GM21515 (cell line): Measurements from ENCODE around the gene DLX4.

ENCODE experiments used
- ATAC-seq: cut with Tn5 transposase; IDR thresholded peaks from one replicate; pipeline ENCODE4 v1.9.1; 2021; ENCODE audit not compliant: unreplicated experiment

DLX4 gene

DNA sequence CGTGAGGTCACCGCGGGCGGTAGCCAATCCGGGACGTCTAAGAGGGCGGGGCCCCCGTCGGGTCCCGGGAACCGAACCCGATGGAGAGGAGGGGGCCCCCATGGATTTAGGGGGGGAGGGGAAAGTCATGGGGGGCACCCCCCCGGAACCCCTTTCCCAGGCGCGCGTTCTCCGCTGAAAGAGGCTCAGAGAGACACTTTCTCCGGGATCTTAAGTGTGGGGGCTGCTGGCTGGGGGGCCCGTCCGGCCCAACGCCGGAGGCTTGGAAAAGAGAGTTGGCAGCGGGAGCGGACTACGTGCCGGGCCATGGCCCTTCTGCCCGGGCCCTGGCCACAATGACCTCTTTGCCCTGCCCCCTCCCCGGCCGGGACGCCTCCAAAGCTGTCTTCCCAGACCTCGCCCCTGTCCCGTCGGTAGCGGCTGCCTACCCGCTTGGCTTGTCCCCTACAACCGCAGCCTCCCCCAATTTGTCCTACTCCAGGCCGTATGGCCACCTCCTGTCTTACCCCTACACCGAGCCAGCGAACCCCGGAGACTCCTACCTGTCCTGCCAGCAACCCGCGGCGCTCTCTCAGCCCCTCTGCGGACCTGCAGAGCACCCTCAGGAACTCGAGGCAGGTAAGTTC is at the start of gene DLX4:
DLX4 (plus strand) TSS at position 57 of the 626 bp plus-strand sequence; CDS start at position 336, 279 bp downstream.
- no peak for ATAC-seq

- no peak for ATAC-seq
Observed at GRCh38 chr17:49920030-49920769, 48.8 kb upstream of the DLX4 start.

DNA sequence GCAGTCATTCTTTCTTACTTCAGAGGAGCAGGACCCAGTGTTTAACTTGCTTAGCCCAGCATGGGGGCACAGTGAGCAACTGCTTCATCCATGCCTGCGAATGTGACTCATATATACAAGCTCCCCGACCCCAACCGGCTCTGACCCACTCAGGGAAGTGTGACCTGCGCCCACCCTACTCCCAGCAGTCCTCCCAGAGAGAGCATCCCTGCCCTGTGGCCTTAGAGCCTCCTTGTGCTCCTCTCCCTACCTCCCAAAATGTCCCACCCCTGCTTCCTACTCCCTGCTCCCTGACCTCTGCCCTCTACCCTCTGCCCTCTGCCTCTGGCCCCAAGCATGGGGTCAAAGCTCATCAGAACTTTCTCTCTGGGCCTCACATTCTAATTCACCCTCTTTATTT is 46.9 kb upstream of the DLX4 start:
- ATAC-seq = no peak

DNA sequence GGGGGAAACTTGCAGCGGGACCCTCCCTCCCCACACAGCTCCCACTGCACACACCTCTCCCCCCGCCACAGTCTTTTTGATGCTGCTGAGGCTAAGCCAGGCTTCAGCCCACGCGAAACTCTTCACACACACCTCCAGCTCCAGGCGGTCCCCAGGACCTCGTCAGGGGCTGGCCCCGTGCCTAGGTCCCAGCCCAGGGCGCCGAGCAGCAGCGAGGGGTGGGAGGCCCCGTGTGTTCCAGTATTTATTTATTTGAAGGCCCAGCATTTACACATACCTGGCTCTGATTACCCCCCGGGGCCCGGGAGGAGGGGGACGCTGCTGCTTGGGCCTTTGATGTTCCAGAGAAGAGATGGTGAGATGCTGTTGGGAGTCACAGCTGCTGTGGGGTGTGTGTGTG is 44.9 kb upstream of the DLX4 start:
- ATAC-seq = no peak

DNA sequence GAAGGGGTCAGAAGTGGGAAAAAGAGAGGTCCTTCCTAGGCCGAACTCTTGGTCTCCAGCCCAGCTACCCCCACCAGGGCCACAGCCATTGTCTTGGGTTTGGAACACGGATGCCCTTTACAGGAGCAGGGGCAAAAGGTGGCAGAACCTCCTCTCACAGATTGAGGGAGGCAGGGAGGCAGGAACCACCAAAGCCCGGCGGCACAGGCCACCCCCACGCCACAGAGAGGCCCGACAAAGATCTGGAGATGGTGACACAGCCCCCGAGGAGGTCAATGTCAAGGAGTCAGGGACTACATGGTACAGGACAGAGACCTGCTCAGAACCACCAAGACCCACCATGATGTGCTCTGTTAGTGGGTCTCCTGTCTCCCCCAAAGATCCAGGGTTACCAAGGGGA is 44.4 kb upstream of the DLX4 start:
- no peak for ATAC-seq

DNA sequence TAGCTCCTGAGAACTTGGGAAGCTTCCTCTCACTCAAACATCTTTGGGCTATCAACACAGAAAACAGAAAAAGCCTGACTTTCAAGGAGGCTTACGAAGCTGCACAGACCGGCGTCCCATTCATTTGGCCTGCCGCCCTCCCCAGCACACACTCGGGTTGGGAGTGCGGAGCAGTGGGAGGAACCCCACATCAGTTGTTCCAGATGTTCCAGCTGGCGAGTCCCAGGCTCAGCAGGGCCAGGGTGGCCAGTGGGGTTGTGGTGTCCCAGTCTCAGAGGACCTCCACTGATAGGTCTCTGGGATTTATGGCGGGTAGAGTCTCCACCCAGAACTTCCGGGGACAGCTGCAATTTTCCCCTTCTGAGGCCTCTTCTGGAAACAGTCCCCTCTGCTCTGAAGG is 43.1 kb upstream of the DLX4 start:
- no peak for ATAC-seq

DNA sequence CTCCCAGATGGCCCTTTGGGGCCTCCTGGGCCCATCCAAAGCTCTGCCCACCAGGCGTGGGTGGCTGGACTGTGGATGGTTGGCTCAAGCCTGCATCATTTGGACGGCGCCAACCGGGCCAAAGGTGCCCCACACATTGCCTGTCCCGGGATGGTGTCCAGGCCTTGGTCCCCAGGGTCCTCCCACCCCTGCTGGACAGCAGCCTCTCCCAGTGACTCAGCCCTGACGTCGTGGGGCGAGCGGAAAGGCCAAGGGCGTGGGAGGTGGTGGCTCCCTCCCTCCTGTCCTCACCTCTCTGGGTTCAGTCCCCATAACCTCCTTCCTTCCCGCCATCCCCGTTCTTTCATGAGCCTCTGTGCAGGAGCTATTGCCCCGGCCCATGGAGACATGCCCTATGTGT is 42.1 kb upstream of the DLX4 start:
- ATAC-seq = no peak

GRCh38 chr17:49928126-49928800 is 40.7 kb upstream of the DLX4 start:
- no peak for ATAC-seq

GRCh38 chr17:49928837-49929475 is 40.0 kb upstream of the DLX4 start:
- no peak for ATAC-seq

- ATAC-seq = no peak
Observed at GRCh38 chr17:49930880-49931279, 38.1 kb upstream of the DLX4 start.

DNA sequence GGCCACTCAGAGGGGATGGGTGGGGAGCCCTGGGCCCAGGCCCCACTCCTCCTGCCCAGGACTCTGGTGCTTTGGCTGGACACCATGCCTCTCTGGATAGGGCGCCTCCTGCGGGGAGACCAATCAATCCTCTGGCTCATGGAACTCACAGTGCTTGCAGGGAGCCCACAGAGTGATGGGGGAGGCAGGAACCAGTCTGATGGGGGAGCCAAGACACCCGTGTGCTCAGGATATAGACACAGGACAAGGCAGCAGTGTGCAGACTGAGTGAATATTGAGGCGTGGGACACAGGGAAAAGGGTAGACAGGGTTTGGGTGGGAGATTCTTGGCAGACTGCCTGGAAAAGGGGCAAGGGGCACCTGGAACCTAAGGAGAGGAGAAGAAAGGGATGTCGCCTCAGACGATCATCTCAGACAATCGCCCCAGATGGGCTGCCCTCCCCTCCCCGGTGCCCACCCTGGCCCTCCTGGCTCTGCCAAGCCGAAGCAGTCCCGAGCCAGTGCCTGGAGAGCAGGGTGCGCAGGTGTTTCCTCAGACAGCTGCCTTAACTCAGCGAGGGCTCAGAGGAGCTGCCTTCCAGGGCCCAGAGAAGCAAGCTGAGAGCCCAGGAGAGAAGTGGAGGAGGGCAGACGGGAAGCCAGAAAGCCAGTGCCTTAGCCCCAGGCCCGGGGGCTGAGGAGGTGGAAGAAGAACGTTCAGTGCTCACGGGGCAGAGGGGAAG is 37.4 kb upstream of the DLX4 start:
- ATAC-seq = no peak

- no peak for ATAC-seq
Observed at GRCh38 chr17:49932138-49932723, 36.8 kb upstream of the DLX4 start.

GRCh38 chr17:49932901-49933300 is 36.1 kb upstream of the DLX4 start:
- no peak for ATAC-seq

DNA sequence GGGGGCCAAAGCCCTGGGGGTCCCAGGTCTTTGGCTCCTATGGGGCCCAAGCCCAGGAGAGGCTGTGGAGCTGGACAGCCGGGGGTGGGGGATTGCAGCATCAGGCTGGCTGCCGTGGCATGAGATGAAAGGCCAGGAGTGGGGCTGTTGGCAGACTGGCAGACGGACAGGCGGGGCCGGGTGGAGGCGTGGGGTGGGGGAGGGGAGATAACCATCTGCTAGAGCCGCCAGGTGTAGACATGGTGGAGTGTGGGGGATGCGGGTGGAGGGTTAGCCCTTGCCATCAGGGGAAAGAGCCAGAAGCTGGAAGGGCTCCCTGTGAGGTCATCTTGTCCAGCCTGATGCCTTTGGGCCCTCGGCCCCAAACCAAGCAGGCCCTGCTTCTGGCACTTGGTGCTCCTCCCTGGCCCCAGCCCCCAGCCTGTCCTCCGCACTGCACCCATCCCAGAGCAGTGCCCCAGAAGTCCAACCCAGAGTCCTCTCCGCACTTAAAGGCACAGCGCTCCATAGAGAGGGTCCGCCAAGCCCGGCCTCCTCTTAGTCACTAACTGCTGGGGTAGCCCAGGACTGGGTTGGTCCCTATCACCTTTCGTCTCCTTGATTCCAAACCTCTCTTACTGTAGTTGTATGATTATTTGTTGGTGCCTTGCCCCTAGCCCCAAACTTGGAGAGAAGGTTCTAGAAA is 33.3 kb upstream of the DLX4 start:
- no peak for ATAC-seq

GRCh38 chr17:49936386-49936785 is 32.6 kb upstream of the DLX4 start:
- no peak for ATAC-seq

- ATAC-seq = no peak
Observed at GRCh38 chr17:49939318-49939717, 29.7 kb upstream of the DLX4 start.

- ATAC-seq = no peak
Observed at GRCh38 chr17:49941427-49941826, 27.6 kb upstream of the DLX4 start.

- ATAC-seq = no peak
Observed at GRCh38 chr17:49942947-49943346, 26.0 kb upstream of the DLX4 start.

DNA sequence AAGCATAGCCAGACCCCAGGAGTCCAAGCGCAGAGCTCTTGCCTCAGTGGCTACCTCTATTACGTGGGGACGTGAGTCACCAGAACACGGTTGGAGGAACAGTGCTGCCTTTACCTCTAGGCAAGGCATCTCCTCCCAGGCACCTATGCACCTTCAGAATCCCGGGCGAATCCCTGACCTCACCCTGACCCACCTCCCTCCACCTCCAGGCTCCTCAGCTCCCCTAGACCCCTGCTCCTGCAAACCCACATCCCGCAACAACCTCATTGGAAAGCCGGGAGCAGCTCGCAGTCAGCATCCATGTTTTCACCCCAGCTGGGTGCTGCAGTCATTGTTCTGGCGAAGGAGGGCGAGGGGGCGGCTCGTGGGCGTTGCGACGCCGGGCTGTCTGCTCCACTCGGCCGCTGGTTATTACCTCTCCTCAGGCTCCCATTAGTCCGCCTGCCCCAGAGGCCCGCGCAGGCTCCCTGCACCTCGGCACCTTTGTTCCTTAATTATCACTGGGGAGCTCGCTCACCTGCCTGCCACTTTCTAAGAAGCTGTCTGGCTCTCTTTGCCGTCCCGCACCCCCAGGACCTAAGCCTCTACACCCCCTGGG is 24.6 kb upstream of the DLX4 start:
- ATAC-seq = no peak

GRCh38 chr17:49946208-49946607 is 22.8 kb upstream of the DLX4 start:
- ATAC-seq = no peak
